IMR-90 (cell line): Measurements from ENCODE around the gene USP9Y. TPM values are rescaled to one million over a fixed set of nuclear protein-coding genes. Genes with fewer than 3 reads are reported as not detected.

Experiments
- ATAC-seq: fragments of 200-7000 bp; cut with Tn5 transposase; 2 replicates; pipeline ENCODE4 v1.9.1; 2020; ENCODE audit warnings: low read depth, mild to moderate bottlenecking, moderate library complexity
- BruUV-seq: library from RNA; stranded (reverse); fragments of 400-500 nt; replicated peaks from 2 replicates; lab custom pipeline; 2021; lab: Mats Ljungman, UMichigan
- CTCF ChIA-PET: fragments of 300-600 bp; formaldehyde crosslinking; extraction: SDS; loops from one replicate; lab custom pipeline; 2021; ENCODE audit warnings: antibody characterized with exemption; lab: Yijun Ruan, JAX
- POLR2A ChIA-PET: fragments of 300-600 bp; sonication (Branson Sonifier 250); formaldehyde crosslinking; loops from one replicate; lab custom pipeline; 2022; ENCODE audit warnings: antibody characterized with exemption; ENCODE audit not compliant: unreplicated experiment; lab: Charles Lee
- DNase-seq: peaks from one replicate; pipeline ENCODE4 v3.0.0; 2013
- H2AFZ ChIP-seq: replicated peaks from 2 replicates; pipeline ENCODE3; 2013; ENCODE audit warnings: low read length, mild to moderate bottlenecking; ENCODE audit not compliant: poor library complexity
- H2AK5ac ChIP-seq: 2 replicates; pipeline ENCODE4 v1.6.1; 2013; ENCODE audit warnings: low read depth, low read length, inconsistent platforms
- H2AK9ac ChIP-seq: replicated peaks from 2 replicates; pipeline ENCODE3; 2013; ENCODE audit warnings: mild to moderate bottlenecking, low read depth, low read length, moderate library complexity; ENCODE audit not compliant: poor library complexity
- H2BK120ac ChIP-seq: 2 replicates; pipeline ENCODE4 v1.6.1; 2013; ENCODE audit warnings: low read depth, low read length, inconsistent platforms
- H2BK15ac ChIP-seq: 3 replicates; pipeline ENCODE4 v1.6.1; 2013; ENCODE audit warnings: low read depth, low read length, inconsistent platforms
- H2BK20ac ChIP-seq: 2 replicates; pipeline ENCODE4 v1.6.1; 2013; ENCODE audit warnings: low read depth, mild to moderate bottlenecking, inconsistent platforms, low read length, moderate library complexity
- H2BK5ac ChIP-seq: 2 replicates; pipeline ENCODE4 v1.6.1; 2013; ENCODE audit warnings: mild to moderate bottlenecking, low read depth, low read length, inconsistent platforms; ENCODE audit not compliant: poor library complexity, severe bottlenecking
- H3K14ac ChIP-seq: replicated peaks from 2 replicates; pipeline ENCODE4 v1.6.1; 2013; ENCODE audit warnings: low read depth, low read length, inconsistent platforms
- H3K18ac ChIP-seq: 2 replicates; pipeline ENCODE4 v1.6.1; 2013; ENCODE audit warnings: low read depth, low read length, control low read depth
- H3K23ac ChIP-seq: 2 replicates; pipeline ENCODE4 v1.6.1; 2013; ENCODE audit warnings: low read depth, low read length, inconsistent platforms
- H3K27ac ChIP-seq: 2 replicates; pipeline ENCODE4 v1.5.1; 2013; ENCODE audit warnings: mild to moderate bottlenecking, control low read depth, low read length; ENCODE audit not compliant: insufficient read depth
- H3K27me3 ChIP-seq: 2 replicates; pipeline ENCODE4 v1.6.1; 2013; ENCODE audit warnings: low read length; ENCODE audit not compliant: control insufficient read depth, insufficient read depth
- H3K36me3 ChIP-seq: 2 replicates; pipeline ENCODE4 v1.6.1; 2013; ENCODE audit warnings: low read length, mixed read lengths; ENCODE audit not compliant: control insufficient read depth, insufficient read depth
- H3K4ac ChIP-seq: 2 replicates; pipeline ENCODE4 v1.6.1; 2013; ENCODE audit warnings: low read depth, low read length, inconsistent platforms
- H3K4me1 ChIP-seq: 2 replicates; pipeline ENCODE4 v1.6.1; 2013; ENCODE audit warnings: low read length, mixed read lengths; ENCODE audit not compliant: control insufficient read depth, insufficient read depth
- H3K4me2 ChIP-seq: 2 replicates; pipeline ENCODE4 v1.6.1; 2013; ENCODE audit warnings: low read depth, mild to moderate bottlenecking, control low read depth, low read length, moderate library complexity
- H3K4me3 ChIP-seq: 2 replicates; pipeline ENCODE4 v1.5.1; 2013; ENCODE audit warnings: low read depth, mild to moderate bottlenecking, control low read depth, low read length, moderate library complexity; ENCODE audit not compliant: insufficient read depth
- H3K56ac ChIP-seq: 2 replicates; pipeline ENCODE4 v1.6.1; 2013; ENCODE audit warnings: low read length, inconsistent platforms; ENCODE audit not compliant: insufficient read depth; ENCODE audit errors: extremely low read depth
- H3K79me1 ChIP-seq, 2 experiments: 2 replicates each; pipeline ENCODE4 v1.6.1; 2013; ENCODE audit warnings: low read length in 2 of 2, inconsistent platforms in 1 of 2, low read depth in 1 of 2
- H3K9ac ChIP-seq: 2 replicates; pipeline ENCODE4 v1.6.1; 2013; ENCODE audit warnings: low read depth, low read length, control low read depth
- H3K9me1 ChIP-seq: 2 replicates; pipeline ENCODE4 v1.6.1; 2013; ENCODE audit warnings: low read length, inconsistent platforms; ENCODE audit not compliant: insufficient read depth
- H3K9me3 ChIP-seq: 2 replicates; pipeline ENCODE4 v1.6.1; 2013; ENCODE audit warnings: low read length; ENCODE audit not compliant: control insufficient read depth, insufficient read depth
- H4K20me1 ChIP-seq: 2 replicates; pipeline ENCODE4 v1.6.1; 2013; ENCODE audit warnings: low read length, inconsistent platforms; ENCODE audit not compliant: insufficient read depth
- H4K5ac ChIP-seq: 2 replicates; pipeline ENCODE4 v1.6.1; 2013; ENCODE audit warnings: mild to moderate bottlenecking, low read depth, low read length, control low read depth
- H4K8ac ChIP-seq, 2 experiments: 2 replicates each; pipeline ENCODE4 v1.6.1; 2013; ENCODE audit warnings: low read depth in 2 of 2, low read length in 2 of 2, control low read depth in 1 of 2, inconsistent platforms in 1 of 2
- H4K91ac ChIP-seq: 2 replicates; pipeline ENCODE4 v1.6.1; 2013; ENCODE audit warnings: low read depth, low read length, inconsistent platforms; ENCODE audit not compliant: insufficient read depth
- CEBPB ChIP-seq: IDR thresholded peaks from 2 replicates; pipeline ENCODE4 v1.6.1; 2012; ENCODE audit warnings: low read depth, low read length, improper control_type of control experiment
- CHD1 ChIP-seq: IDR thresholded peaks from 2 replicates; pipeline ENCODE4 v1.6.1; 2012; ENCODE audit warnings: low read depth, low read length, improper control_type of control experiment
- MAFK ChIP-seq: IDR thresholded peaks from 2 replicates; pipeline ENCODE4 v1.6.1; 2012; ENCODE audit warnings: low read depth, low read length, improper control_type of control experiment
- MAZ ChIP-seq: IDR thresholded peaks from 2 replicates; pipeline ENCODE4 v1.6.1; 2012; ENCODE audit warnings: low read depth, mild to moderate bottlenecking, low read length, improper control_type of control experiment, moderate library complexity, borderline replicate concordance
- RAD21 ChIP-seq: IDR thresholded peaks from 2 replicates; pipeline ENCODE4 v1.6.1; 2012; ENCODE audit warnings: low read length, improper control_type of control experiment
- RCOR1 ChIP-seq: IDR thresholded peaks from 2 replicates; pipeline ENCODE4 v1.6.1; 2012; ENCODE audit warnings: mild to moderate bottlenecking, low read length, improper control_type of control experiment; ENCODE audit not compliant: insufficient replicate concordance
- RFX5 ChIP-seq: IDR thresholded peaks from 2 replicates; pipeline ENCODE4 v1.8.0; 2012; ENCODE audit warnings: low read depth, mild to moderate bottlenecking, low read length, moderate library complexity
- SMC3 ChIP-seq: fragments of 150-350 bp; IDR thresholded peaks from 2 replicates; pipeline ENCODE4 v1.6.1; 2016; ENCODE audit warnings: low read depth, mild to moderate bottlenecking, antibody characterized with exemption, low read length, moderate library complexity
- WGBS, 2 experiments: methylation state at CpG; one replicate each; pipeline versions ENCODE4 v1.1.5 to v1.1.7; 2013; ENCODE audit warnings: missing lambda C conversion rate in 2 of 2; ENCODE audit not compliant: insufficient read length in 1 of 2; ENCODE audit errors: extremely low coverage in 2 of 2; 5-methylcytosine and 5-hydroxymethylcytosine counted together
- dilution Hi-C: fragments of 300-500 bp; cut with HindIII; formaldehyde crosslinking; loops from one replicate; pipeline ENCODE4 v1.14.3; 2018; ENCODE audit warnings: low sequenced_read_pairs; ENCODE audit not compliant: unreplicated experiment
- in situ Hi-C: fragments of 300-500 bp; cut with MboI; formaldehyde crosslinking; loops from 3 replicates; pipeline ENCODE4 v1.14.3; 2019; ENCODE audit warnings: low sequenced_read_pairs, inconsistent platforms, mixed read lengths
- intact Hi-C: fragments of 100-400 bp; cut with micrococcal nuclease; formaldehyde crosslinking; loops from 2 replicates; pipeline ENCODE4 v1.10.0; 2022
- polyA plus RNA-seq, 3 experiments: library from polyadenylated mRNA; depleted of rRNA; stranded (reverse); fragments of >200 nt; gene quantifications; 2 replicates each; pipeline ENCODE4 v1.2.3, GENCODE V29; 2012; ENCODE audit warnings: low replicate concordance in 1 of 3
- total RNA-seq: library from RNA; depleted of rRNA; stranded (reverse); fragments of >200 nt; gene quantifications from 2 replicates; pipeline ENCODE4 v1.2.3, GENCODE V29; 2012
- TF ChIP-seq, protein P1 (sequence below): fragments of 150-350 bp; IDR thresholded peaks from 2 replicates; pipeline ENCODE4 v1.6.1; 2016; ENCODE audit warnings: low read depth, mild to moderate bottlenecking, low read length, moderate library complexity, borderline replicate concordance

The USP9Y gene
- total and polyA plus RNA-seq, 2 of the 4 experiments (the other 2 are of a cell fraction): not detected

GRCh38 chrY:12809034-12809433 lies 108.0 kb downstream of the USP9Y start:
- CTCF ChIA-PET: no interaction called here

More at GRCh38 chrY:12809034-12809433, 108.0 kb downstream of the USP9Y start:
- in situ Hi-C loops: no loop called here
- intact Hi-C loops: no loop called here
- Histone ChIP-seq H4K91ac (no peak overlapping the region), H2AK5ac (no peak overlapping the region), H3K4me2 (no peak overlapping the region), H2BK20ac (no peak overlapping the region), H3K4me1 (no peaks in the 10 kb centered on the region), H2BK15ac (no peak overlapping the region), H3K27ac (no peak overlapping the region), H2AFZ (no peak overlapping the region), H3K27me3 (no peaks in the 10 kb centered on the region), H2BK5ac (no peak overlapping the region), H4K5ac (no peak overlapping the region), H2AK9ac (no peak overlapping the region), H4K8ac (no peak overlapping the region), H3K4me3 (no peak overlapping the region), H3K36me3 (no peaks in the 10 kb centered on the region), H3K79me1 (no peaks in the 10 kb centered on the region), H3K4ac (no peak overlapping the region), H3K9me1 (no peaks in the 10 kb centered on the region), H2BK120ac (no peak overlapping the region), H3K9me3 (no peaks in the 10 kb centered on the region), H4K20me1 (no peaks in the 10 kb centered on the region), H3K9ac (no peak overlapping the region), H3K18ac (no peak overlapping the region), H3K23ac (no peak overlapping the region), H3K14ac (no peak overlapping the region), H3K56ac (no peak overlapping the region)
- no CpG with 5 or more reads among the region's 3 CpGs for WGBS, 2 experiments
- no peak for ATAC-seq
- POLR2A ChIA-PET: no interaction called here
- dilution Hi-C loops: no loop called here
- no peak for TF ChIP-seq RCOR1
- TF ChIP-seq RAD21: no peak
- TF ChIP-seq, protein P1, sequence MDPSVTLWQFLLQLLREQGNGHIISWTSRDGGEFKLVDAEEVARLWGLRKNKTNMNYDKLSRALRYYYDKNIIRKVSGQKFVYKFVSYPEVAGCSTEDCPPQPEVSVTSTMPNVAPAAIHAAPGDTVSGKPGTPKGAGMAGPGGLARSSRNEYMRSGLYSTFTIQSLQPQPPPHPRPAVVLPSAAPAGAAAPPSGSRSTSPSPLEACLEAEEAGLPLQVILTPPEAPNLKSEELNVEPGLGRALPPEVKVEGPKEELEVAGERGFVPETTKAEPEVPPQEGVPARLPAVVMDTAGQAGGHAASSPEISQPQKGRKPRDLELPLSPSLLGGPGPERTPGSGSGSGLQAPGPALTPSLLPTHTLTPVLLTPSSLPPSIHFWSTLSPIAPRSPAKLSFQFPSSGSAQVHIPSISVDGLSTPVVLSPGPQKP: no peak
- no peak for TF ChIP-seq MAFK
- no peak for TF ChIP-seq CHD1
- TF ChIP-seq MAZ: no peak
- no peak for TF ChIP-seq SMC3
- no peak for TF ChIP-seq RFX5
- TF ChIP-seq CEBPB: no peak
- no peak for DNase-seq
- no TSS peak for BruUV-seq
